ENCODE measurements around the gene FBXW12.

The FBXW12 gene

GRCh38 chr3:48408823-48409281 is 36.8 kb downstream of the FBXW12 start:
- no peak for DNase-seq

DNA sequence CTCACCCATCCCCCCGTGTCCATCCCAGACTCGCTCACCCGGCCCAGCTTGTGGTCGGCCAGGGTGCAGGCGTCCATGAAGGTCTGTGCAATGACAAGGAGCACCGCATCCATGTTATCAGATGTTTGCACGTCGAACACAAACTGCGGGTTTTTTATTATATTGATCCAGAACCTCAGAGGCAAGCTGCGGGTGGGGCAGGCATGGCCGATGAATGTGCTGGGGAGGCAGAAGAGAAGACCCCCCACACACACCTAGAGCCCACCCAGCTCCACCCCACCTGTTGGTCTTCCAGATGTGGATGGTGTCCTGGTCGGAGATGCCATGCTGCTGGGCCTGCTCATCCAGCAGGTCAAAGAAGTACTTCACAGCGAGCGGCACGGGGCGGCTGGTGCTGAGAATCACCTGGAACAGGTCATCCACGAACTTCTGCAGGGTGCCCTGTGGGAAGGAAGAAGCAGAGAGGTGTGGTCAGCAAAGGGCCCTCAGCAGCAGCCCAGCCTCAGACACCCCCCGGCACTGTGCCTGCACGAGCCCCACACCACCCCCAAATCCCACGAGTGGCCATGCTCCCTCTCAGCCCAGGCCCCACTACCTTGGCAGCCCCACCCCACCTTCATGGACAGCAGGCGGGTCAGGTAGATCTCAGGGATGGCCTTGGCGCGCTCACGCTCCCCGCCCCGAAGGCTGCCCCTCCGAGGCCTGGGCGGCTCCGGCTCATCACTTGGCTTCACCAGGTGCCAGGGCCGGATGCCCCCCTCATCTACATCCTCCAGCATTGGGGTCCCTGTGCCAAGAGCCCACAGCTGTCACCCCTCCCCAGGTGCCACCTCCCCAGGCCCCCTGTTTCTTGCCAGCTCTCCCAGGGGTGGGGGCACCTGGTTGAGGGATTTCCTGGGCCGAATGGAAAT is 37.5 kb downstream of the FBXW12 start:
- no peak for DNase-seq

DNA sequence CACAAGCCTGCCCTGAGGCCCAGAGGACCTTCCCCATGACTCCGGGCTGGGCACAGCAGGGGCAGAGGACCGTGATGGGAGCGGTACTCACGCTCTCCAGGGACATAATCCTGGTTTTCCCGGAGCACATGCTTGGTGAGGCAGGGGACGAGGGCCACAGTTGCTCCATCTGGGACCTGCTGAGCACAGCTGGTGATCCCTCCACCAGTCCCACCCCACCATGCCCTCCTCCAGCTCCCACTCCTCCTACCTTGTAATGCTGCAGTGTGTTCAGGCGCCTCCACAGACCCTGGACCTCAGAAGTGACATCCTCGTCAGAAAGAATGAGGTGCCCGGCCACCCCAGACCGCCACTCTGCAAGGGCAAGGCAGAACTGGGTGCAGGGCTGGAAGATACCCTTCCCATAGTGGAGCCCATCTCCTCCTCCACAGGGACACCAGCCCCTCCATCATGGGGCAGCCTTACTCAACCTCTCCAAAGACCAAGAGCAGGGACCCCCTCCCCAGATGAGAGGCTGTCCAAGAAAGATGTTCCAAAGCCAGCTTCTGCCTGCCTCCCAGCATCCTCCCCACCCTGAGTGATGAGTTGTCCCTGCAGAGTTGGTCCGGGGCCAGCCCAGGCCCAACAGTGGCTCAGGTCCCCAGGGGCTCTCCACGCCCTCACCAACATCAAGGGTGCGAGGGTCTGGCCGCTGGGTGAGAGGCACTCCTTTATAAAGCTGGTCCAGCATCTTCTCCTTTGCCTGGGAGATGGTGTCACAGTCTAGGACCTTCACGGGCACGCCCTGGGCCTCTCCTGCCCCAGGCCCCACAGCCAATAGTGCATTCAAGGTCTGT is 38.4 kb downstream of the FBXW12 start:
- DNase-seq, result no peak

DNA sequence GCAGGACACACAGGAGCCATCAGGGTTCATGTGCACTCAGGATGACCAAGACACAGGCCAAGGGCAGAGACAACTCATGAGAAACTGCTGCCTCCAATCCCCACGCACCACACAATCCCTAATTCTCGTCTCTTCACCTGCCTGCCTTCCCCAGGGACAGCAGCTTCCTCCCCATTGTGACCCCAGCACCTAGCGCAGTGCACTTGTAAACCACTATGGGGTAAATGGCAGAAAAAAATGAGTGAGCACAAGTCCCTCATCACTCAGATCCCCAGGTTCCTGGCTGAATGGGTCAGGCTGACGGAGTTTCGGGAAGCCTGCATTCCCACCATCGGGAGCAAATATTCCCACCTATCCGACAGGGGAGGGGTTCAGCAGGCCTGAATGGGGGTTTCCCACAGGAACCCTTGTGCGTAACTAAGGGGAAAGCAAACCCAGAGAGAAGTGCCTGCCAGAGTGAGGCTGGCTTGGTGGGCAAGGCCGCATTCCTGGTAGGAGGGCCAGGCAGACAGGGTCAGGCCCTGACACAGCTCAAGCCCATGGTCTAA is 39.1 kb downstream of the FBXW12 start:
- DNase-seq, result no peak

DNA sequence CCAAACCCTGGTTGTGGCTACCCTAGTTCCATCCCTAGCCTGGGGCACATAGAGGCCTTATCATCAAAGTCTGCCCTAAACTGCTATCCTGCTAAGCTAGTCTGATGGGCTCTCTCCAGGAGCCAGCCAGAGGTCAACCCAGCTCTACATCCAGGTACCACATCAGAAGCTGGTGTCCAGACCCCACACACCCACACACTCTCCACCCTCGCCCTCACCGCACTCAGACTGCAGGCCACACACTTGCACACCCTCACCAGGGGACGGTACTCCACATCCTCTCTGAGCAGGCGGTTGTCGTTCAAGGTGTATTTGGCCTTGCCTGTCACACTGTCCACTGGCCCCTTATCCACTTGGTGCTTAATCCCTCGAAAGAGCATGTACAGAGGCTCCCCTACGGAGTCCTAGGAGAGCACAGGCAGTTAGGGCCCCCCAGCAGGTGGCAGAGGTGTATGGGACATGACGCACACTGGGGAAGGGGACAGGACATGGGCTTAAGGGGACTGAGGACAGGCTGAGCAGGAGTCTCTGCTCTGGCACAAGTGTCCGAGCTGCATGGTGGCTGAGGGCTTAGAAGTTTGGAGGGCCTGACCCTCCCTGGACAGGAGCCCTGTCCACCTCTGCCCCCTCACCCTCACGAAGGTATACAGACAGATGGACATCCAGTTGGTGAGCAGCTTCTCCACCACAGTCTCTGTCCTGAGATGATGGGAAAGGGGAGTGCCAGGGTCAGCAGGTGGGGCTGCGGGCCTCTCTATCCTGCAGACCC is 39.8 kb downstream of the FBXW12 start:
- no peak for DNase-seq

GRCh38 chr3:48412375-48413001 is 40.5 kb downstream of the FBXW12 start:
- no peak for DNase-seq

GRCh38 chr3:48413086-48413485 is 41.1 kb downstream of the FBXW12 start:
- DNase-seq, result no peak

DNA sequence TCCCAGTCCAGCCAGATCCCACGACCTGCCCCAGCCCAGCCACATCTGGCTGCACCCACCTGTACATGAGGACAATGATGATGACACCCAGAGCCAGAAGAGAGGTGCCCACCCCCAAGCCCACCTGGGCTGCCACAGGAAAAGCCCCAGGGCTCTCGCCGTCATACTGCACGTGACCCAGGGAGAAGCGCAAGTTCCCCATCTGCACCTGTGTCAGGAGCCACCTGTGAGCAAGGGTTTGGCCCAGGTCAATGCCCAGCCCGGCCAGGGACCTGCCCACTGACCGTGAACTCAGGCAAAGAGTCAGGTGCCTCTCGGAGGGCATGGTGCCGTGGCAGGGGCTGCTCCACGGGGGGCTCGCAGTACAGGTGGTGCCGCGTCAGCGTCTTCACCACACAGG is 41.6 kb downstream of the FBXW12 start:
- no peak for DNase-seq

DNA sequence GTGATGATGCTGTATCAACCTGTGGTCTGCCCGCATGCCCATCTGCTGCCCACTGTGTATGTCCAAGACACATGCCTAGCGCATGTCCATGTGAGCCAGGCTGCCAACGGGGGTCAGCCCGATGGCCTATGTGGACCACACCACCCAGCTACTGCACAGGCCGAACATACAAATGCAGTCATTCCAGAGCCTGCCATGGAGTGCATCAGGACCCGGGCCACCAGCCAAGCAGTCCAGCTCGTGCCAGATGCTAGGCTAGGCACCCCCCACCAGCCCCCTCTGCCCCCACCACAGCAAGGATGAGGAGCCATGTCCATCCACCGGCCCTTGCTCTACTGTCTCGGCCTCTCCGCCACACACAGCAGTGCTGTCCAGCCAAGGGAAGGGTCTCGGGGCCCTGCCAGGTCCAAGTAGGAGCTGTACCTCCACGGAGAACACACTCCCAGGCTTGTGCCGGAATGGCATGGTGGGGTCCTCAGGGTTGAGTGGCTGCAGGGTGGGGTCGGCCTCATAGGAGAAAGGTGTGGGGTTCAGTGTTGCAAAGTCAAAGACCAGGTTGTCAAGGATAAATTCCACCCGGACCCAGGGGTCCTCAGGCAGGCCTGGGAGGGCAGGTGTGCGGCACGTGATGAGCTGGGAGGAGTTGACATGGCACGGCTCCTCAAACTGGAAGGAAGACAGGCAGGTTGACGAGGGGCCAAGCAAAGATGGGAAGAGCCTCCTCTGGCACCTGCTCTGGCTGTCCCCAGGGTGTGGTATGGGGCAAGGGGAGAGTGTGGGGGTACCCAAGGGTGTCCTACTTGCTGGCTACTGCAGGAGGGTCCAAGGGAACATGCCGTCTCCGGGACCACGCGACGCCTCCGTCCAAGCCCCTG is 42.6 kb downstream of the FBXW12 start:
- no peak for DNase-seq

- DNase-seq, result no peak
Observed at GRCh38 chr3:48415251-48415953, 43.4 kb downstream of the FBXW12 start.

DNA sequence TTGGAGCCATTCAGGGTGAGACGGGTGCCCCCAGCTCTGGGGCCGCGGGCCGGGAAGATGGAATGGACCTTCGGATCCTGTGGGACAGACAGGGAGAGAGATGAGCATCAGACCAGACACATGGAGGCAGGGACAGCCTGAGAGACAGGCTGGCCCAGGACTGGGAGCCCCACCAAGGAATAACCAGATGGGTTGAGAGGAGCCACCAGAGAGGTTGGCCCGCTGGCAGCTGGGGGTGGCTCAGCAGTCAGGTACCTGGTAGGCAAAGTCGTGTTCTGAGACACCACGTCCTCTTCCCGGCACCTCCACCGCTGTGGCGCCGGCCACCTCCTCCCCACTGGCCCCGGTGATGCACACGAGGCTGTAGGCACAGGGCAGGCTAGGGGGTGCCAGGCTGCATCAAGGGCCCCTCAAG is 44.1 kb downstream of the FBXW12 start:
- DNase-seq, result no peak

DNA sequence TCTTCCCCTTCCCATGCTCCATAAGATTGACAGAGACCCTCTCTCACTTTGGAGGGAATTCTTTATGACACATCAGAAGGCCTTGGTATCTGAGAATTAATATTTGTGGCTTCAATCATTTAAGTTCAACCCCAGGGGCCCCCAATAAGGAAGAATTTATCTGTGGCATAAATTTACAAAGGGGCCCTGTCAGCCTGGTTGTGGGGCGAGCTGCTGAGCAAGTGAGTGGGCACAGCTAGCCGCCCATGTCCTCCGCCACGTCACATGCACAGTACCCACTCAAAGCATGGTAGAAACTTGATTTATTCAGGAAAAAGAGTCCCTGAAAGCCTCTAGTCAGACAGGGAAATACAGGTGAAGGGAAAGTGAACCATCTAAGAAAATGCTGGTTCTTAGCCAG is 44.5 kb downstream of the FBXW12 start:
- no peak for DNase-seq

- DNase-seq, result no peak
Observed at GRCh38 chr3:48417529-48418108, 45.6 kb downstream of the FBXW12 start.

- no peak for DNase-seq
Observed at GRCh38 chr3:48418140-48418539, 46.1 kb downstream of the FBXW12 start.

- DNase-seq, result no peak
Observed at GRCh38 chr3:48418651-48419050, 46.6 kb downstream of the FBXW12 start.

DNA sequence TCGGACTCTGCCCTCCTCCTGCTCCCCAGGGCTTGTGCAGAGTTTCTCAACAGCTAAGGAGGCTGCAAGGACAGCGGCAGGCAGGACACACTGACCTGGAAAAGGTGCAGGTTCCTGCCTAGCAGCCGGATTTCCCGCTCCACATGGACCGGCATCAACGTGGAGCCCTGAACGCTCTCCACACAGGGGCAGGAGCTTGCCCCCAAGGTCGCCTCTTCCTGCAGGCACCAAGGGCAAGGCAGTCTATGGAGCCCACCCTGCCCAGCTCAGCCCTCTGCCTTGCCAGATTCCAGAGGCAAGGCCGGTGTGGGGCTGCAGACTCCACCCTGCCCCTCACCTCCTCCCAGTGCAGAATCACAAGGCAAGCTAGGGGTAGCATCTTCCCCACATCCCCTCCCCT is 47.1 kb downstream of the FBXW12 start:
- no peak for DNase-seq

GRCh38 chr3:48419597-48419996 is 47.6 kb downstream of the FBXW12 start:
- DNase-seq, result no peak

- DNase-seq, result no peak
Observed at GRCh38 chr3:48420561-48420960, 48.5 kb downstream of the FBXW12 start.

- no peak for DNase-seq
Observed at GRCh38 chr3:48422272-48422671, 50.3 kb downstream of the FBXW12 start.

DNA sequence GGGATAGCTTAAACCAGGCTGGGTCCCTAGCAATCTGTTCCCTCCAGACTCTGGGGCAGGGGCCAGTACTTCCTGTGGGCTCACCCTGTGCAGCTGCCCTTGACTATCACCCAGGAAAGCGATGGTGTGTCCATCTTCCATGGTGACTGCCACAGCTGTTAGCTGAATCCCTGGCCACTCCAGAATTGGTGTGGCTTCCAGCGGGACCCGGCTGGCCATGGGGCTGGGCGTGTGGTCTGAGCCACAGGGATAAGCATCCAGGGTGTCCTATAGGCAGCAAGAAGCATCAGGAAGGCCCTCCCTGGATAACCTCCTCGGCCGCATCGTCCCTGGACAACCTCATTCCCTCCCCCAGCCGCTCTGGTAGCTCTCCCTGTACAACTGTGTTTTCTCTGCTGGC is 50.7 kb downstream of the FBXW12 start:
- DNase-seq, result no peak
